GM19467 (cell line): ENCODE measurements around the gene KIF1B.
A peak's percentile ranks its signal among the peaks of the same experiment; 100 is the strongest.

ENCODE experiments used
- ATAC-seq: cut with Tn5 transposase; IDR thresholded peaks from one replicate; pipeline ENCODE4 v1.9.1; 2021; ENCODE audit warnings: mild to moderate bottlenecking, moderate library complexity; ENCODE audit not compliant: unreplicated experiment

Gene KIF1B, protein sequence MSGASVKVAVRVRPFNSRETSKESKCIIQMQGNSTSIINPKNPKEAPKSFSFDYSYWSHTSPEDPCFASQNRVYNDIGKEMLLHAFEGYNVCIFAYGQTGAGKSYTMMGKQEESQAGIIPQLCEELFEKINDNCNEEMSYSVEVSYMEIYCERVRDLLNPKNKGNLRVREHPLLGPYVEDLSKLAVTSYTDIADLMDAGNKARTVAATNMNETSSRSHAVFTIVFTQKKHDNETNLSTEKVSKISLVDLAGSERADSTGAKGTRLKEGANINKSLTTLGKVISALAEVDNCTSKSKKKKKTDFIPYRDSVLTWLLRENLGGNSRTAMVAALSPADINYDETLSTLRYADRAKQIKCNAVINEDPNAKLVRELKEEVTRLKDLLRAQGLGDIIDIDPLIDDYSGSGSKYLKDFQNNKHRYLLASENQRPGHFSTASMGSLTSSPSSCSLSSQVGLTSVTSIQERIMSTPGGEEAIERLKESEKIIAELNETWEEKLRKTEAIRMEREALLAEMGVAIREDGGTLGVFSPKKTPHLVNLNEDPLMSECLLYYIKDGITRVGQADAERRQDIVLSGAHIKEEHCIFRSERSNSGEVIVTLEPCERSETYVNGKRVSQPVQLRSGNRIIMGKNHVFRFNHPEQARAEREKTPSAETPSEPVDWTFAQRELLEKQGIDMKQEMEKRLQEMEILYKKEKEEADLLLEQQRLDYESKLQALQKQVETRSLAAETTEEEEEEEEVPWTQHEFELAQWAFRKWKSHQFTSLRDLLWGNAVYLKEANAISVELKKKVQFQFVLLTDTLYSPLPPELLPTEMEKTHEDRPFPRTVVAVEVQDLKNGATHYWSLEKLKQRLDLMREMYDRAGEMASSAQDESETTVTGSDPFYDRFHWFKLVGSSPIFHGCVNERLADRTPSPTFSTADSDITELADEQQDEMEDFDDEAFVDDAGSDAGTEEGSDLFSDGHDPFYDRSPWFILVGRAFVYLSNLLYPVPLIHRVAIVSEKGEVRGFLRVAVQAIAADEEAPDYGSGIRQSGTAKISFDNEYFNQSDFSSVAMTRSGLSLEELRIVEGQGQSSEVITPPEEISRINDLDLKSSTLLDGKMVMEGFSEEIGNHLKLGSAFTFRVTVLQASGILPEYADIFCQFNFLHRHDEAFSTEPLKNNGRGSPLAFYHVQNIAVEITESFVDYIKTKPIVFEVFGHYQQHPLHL (N-terminal part only)

DNA sequence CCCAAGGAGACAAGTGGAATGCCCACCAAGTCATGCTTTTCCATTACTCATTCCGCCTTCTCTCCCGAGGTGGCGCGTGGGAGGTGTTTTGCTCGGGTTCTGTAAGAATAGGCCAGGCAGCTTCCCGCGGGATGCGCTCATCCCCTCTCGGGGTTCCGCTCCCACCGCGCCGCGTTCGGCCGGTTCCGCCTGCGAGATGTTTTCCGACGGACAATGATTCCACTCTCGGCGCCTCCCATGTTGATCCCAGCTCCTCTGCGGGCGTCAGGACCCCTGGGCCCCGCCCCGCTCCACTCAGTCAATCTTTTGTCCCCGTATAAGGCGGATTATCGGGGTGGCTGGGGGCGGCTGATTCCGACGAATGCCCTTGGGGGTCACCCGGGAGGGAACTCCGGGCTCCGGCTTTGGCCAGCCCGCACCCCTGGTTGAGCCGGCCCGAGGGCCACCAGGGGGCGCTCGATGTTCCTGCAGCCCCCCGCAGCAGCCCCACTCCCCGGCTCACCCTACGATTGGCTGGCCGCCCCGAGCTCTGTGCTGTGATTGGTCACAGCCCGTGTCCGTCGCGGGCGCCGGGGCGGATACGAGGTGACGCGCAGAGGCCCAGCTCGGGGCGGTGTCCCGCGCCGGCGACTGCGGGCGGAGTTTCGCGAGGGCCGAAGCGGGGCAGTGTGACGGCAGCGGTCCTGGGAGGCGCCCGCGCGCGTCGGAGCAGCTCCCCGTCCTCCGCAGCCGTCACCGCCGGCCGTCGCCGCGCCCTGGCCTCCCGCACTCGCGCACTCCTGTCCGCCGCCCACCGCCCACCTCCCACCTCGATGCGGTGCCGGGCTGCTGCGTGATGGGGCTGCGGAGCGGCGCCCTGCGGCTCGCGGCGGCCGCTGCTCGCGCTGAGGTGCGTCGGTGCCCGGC lies at the start of gene KIF1B:
Gene KIF1B (plus strand): TSS at position 666 of the 906 bp plus-strand sequence. CDS start 21,759 bp downstream, outside the sequence.
- ATAC-seq, result peak; percentile 98

DNA sequence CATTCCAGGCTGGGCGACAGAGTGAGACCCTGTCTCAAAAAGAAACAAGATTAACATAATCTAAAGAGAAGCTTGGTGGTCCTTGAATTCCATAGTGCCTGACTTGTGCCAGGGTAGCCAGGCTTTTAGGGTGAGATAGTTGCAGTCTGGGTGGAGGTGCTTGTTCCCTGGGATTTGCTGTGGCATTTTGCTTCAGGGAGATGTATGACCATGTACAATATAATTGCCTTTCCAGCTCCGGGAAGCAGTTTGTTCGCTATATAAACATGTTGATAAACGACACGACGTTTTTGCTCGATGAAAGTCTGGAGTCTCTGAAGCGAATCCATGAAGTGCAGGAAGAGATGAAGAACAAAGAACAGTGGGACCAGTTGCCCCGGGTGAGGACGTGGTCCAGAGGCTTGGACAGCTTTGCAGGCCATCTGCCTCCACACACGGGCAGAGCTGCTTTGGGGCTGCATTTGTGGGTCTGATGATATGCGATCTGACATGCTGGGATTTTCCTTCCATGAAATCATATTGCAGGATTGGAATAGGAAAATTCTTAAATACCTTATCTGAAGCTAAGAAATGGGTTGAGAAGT lies 49.4 kb upstream of the KIF1B start:
- no peak for ATAC-seq

DNA sequence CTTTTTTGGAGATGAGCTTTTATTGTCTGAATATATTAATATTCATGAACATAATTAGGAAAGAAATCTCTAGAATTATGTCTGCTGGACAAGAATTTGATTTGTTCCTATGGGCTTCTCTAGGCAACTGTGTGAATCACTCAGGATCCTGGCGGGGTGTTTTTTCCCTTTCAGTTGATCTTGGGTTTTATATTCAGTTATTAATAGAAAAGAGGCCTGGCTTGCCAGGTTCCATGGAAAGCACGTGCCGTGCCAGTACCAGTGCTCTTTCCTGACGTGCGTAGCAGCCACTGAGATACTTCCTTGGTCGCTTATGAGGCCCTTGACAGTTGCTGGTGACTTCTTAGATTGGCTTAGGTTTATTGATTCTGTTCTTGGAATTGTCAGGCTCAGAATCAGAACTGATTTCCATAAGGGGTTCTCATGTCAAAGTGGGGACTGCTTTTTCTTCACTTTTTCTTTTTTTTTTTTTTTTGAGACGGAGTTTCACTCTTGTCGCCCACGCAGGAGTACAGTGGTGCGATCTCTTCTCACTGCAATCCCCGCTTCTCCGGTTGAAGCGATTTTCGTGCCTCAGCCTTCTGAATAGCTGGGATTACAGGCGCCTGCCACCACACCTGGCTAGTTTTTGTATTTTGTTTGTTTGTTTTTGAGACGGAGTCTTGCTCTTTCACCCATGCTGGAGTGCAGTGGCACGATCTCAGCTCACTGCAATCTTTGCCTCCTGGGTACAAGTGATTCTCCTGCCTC lies 48.7 kb upstream of the KIF1B start:
- ATAC-seq, result no peak

DNA sequence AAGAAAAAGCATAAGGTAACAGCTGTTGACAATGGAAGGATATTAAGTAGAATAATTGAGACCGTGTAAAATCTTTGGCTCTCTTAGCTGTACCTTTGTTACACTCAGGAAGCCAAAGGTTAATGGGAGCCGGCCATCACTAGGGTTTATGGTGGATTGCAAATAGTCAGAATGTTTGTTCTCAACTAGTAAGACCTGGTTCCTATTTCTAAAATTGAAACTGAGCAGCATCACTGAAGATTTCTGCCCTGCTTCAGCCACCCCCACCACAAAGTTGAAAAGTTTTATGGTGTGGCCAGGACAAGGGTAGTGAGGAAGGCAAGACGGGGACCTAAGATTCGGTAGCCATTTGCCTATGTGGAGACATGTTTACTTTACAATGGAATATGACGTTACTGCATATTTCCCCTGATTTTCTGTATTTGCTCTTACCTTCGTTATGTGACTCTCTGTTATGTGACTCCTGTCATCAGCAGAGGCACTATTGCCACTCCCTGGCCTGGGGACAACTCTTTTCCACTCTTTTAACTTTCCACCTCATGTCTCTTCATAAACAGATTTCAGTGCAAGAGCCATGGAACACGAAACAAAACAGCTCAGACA lies 41.4 kb upstream of the KIF1B start:
- ATAC-seq, result no peak

DNA sequence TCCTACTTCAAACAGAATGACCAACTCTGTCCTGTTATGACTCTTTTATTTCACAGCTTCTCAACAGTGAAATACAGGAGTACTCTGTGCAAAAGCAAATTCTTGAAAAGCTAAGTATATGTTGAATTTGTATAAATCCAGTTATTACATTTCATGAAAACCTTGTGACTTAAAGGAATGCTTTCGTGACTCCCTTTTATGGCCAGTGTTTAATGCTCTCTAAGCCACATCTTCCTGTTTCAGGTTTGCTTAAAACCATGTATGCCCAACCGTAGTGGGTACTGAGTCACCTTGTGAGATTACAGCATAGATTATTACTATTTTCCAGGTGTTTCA lies 40.2 kb upstream of the KIF1B start:
- no peak for ATAC-seq

DNA sequence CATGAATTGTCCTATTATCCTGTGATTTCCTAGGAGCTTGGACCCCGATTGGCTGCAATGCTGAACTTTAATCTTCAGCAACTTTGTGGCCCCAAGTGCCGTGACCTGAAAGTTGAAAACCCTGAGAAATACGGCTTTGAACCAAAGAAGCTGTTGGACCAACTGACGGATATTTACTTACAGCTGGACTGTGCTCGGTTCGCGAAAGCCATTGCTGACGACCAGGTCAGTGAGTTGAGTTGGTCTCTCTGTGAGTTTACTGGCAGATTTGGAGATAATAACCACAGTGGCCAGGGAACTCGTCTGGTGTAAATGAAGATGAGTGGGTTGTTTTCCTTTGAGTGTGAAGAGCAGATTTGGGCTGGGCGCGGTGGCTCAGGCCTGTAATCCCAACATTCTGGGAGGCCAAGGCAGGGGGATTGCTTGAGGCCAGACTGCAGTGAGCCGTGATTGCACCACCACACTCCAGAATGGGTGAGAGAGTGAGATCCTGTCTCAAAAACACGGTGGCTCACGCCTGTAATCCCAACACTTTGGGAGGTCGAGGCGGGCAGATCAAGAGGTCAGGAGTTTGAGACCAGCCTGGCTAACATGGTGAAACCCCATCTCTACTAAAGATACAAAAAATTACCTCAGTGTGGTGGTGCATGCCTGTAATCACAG lies 39.1 kb upstream of the KIF1B start:
- ATAC-seq, result no peak

DNA sequence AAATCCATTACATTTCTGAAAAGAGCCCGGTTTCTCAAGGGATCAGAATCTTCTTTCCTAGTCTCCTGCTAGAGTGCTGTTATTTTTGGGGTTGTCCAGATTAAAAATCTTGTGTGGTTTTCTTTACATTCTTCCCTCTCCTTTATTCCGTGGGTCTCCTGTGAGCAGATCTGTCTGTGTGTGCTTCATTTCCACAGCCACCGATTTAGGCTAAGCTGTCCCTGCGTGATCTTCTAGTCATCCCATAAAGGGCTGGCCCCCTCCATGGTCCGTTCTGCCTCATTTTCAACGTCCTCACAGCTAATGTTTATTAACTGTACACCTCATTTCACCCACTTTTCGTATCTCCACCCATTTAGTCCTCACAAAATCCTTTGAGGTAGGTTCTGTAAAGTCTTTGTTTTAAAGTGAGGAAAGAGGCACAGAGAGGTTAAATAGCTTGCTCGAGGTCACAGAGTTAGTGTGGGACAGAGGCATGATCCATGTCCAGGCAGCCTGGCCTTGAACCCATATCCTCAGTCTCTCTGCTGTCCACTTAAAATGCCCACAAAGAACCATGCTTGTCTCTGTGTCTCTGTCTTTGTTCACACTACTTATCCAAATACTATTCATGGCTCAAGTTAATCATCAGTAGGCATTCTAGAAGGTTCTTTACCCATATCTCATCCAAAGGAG lies 38.2 kb upstream of the KIF1B start:
- ATAC-seq, result no peak

DNA sequence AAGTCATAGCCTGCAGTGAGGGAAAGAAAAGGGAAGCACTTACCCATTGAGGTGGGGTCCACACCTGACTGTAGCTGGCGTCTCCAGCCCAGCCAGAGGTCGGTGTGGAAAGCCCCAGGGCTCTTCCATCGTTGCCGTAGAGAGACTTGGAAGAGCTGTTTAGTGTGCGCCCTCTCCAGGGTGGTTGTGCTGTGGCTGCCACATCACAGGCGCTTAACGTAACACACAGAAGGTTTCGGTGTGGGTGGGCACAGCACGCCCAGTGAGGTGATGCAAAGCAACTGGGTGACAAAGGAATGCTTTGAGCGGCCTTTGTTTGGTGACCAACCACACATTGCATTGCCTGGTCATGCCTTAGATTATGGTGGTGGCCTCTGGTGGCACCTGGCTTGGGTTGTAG lies 36.8 kb upstream of the KIF1B start:
- ATAC-seq, result no peak

DNA sequence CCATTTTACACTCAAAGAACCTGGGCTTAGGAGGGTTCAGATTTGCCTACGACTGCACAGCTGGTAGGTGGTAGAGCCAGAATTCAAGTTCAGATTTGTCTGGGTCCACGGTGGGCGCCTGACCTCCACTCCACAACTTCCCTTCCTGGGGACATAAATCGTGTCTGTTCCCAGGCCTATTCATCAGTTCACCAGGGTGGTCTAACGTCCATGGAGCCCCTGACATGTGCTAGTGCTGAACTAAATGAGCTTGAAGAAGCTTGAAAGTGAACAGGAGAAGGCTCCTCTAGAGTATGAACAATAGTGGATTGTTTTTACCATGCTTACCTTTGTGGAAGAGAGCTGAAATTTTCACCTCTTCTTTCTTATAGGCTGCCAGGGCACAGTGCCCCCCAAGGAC lies 32.5 kb upstream of the KIF1B start:
- no peak for ATAC-seq

DNA sequence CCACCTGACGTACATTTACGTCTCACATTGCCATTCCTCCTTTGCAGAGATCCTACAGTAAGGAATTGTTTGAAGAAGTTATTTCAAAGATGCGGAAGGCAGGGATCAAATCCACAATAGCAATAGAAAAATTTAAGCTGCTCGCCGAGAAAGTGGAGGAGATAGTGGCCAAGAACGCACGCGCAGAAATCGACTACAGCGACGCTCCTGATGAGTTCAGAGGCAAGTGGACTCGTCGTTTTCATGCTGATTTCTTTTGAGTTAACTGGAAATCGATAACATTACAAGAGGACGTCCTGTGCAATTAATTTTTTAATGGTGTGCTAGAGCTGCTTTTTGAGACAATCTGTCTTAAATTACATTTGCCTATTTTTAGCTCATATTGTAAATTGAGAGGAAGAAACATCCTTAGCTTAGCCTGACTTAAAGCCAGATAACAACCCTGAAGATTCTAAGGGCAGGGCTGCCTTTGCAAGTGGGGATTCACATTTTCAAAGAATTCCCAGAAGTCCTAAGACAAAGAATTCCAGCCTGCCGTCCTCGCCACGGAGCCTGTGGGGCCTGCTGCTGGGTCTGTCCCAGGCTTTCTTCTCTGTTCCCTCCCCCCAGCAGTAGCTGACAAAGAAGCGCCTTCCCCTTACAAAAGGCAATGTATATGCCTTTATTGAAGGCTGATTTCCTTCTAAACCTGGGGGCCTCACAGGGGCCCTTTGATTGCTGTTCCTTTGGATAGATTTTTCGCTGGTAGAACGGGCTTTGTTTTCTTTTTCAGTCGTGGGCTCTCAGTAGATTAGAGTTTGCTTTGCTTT lies 31.6 kb upstream of the KIF1B start:
- ATAC-seq, result no peak

DNA sequence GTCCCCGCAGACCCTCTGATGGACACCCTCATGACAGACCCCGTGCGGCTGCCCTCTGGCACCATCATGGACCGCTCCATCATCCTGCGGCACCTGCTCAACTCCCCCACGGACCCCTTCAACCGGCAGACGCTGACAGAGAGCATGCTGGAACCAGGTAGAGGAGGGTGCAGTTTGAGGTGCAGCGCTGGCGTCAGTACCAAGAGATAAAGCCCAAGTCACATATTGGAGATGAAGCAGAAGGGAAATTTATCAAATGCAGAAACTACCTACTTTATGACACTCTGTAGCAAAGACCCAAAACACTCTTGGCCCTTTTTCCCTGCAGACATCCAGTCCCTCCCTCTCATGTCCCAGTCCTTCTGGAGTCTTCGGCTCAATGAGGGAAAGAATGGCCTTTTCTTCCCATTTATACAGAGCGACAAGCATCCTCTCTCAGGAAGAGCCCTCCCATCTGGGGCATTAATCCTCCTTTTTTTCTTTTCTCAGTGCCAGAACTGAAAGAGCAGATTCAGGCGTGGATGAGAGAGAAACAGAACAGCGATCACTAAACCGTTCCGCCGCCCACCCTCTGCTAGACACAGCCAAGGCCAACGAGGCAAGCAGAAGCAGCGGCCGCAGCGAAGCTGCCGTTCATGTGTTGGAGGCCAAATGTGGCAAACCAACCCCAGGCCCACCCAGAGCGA lies 30.8 kb upstream of the KIF1B start:
- no peak for ATAC-seq

DNA sequence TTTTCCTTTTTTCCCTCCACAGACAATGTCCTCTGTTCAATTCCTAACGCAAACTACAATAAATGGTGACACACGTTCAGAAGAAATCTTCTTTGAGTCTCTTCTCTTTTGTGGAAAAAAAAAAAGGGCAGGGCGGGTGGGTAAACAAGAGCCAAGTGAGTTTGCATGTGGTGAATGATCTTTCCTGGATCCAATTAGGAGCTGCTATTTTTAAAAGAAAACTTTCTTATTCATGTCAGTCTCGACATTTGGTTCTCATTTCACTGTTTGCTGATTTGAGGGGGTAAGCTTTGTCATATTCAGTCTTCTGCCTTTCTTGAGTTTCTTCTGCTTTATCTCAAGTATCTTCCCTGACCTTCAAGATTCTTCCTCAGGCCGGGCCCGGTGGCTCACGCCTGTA lies 29.2 kb upstream of the KIF1B start:
- no peak for ATAC-seq

DNA sequence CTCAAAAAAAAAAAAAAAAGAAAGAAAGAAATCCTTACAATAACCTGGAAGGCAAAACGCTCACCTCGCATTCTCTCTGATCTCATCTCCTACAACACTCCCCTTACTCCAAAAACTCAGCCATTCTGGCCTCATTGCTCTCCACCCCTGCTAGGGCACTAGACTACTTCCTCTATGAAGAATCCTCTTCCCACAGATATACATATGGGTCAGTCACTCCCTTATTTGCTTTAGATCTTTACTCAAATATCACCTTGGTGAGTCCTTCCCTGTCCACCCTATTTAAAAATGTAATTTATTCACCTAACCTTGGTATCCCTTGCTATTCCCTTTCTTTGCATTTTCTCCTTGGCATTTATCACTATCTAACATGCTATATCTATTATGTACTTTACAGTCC lies 24.6 kb upstream of the KIF1B start:
- no peak for ATAC-seq

DNA sequence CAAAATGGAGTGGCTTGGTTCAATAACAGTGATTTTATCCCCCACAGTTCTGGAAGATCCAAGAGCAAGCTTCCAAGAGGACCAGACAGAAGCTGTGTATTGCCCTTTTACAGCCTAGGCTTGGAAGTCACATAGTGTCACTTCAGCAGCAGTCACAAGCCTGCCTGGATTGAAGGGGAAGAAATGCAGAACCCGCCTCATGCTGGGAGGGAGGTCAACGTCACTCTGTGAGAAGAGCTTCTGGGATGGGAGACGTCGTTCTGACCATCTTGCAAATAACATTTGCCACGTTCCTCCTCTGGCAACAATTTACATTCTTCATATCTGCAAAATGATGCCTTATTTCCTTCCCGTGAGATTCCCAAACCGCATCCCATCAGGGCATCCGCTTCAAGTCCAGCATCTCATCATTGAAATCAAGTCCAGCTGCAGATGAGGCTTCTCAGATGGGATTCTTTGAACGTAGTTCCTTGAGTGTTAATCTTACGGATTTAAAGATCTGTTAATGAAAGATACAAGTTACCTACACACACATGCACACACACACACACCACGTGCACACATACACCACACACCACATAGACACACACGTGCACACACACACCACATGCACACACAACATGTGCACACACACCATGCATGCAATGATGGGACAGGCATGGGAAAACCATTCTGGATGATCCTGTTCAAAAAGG lies 23.9 kb upstream of the KIF1B start:
- ATAC-seq, result no peak

DNA sequence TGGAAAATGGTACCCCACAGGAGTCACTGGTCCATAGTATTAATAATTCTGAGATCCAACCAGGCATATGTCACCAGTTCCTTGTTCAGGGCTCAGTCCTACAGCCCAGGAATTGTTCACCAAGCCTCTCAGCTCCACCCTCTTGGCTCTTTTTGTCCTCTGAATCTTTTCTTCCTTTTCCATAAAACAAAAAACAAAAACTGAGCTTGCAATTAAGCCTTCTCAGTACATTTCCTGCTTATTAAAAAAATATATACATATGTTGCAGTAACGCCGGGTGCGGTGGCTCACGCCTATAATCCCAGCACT lies 23.4 kb upstream of the KIF1B start:
- no peak for ATAC-seq

DNA sequence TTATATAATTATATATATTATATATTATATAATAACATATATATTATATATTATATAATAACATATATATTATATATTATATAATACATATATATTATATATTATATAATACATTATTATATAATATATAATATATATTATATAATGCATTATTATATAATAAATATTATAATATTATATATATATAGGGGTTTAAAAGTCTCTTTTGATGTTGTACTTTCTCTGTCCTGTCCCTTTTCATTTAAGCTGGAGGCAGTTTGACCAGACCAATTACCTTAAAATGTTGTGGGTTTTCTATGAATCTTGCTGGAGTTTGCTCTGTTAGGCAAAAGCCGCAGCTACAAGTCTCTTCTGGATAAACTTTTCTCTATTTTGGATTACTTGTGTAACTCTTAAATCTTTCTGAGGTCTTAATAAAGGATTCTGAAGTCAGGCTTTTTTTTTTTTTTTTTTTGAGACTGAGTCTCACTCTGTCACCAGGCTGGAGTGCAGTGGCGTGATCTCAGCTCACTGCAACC lies 22.2 kb upstream of the KIF1B start:
- ATAC-seq, result no peak
